Neural crest cell (in vitro differentiated cells): Measurements from ENCODE around the gene XPO1. TPM values are rescaled to one million over a fixed set of nuclear protein-coding genes. Genes with fewer than 3 reads are reported as not detected.

Experiments used
- DNase-seq: peaks from one replicate; pipeline ENCODE4 v3.0.0; 2021; ENCODE audit warnings: low read depth, mixed read lengths, low spot score
- H3K27ac Mint-ChIP-seq: one replicate; pipeline ENCODE4 v1.8.0; 2021; ENCODE audit warnings: mild to moderate bottlenecking, mixed read lengths; ENCODE audit not compliant: unreplicated experiment
- H3K27me3 Mint-ChIP-seq: 2 replicates; pipeline ENCODE4 v1.8.0; 2021; ENCODE audit warnings: low read depth, mild to moderate bottlenecking, mixed read lengths
- H3K36me3 Mint-ChIP-seq: 2 replicates; pipeline ENCODE4 v1.8.0; 2021; ENCODE audit warnings: low read depth, mild to moderate bottlenecking, mixed read lengths
- H3K4me1 Mint-ChIP-seq: 2 replicates; pipeline ENCODE4 v1.8.0; 2021; ENCODE audit warnings: mixed read lengths
- H3K4me3 Mint-ChIP-seq: one replicate; pipeline ENCODE4 v1.8.0; 2021; ENCODE audit warnings: mild to moderate bottlenecking, mixed read lengths
- H3K9me3 Mint-ChIP-seq: 2 replicates; pipeline ENCODE4 v1.8.0; 2021; ENCODE audit warnings: mixed read lengths
- CTCF ChIP-seq: fragments of 200-600 bp; sonication (generic); conservative IDR thresholded peaks from 2 replicates; pipeline ENCODE4 v1.5.0; 2021; ENCODE audit warnings: antibody characterized with exemption, mild to moderate bottlenecking
- total RNA-seq: library from RNA; stranded (reverse); gene quantifications from 2 replicates; pipeline ENCODE4 v1.2.1, GENCODE V29; 2021

XPO1 gene
- total RNA-seq, 1 donor from 2014 or later: 233 TPM

- no peak for DNase-seq
- Mint-ChIP-seq H3K36me3 (no peaks in the 10 kb centered on the region), H3K9me3 (no peaks in the 10 kb centered on the region), H3K27ac (no peak overlapping the region), H3K27me3 (no peaks in the 10 kb centered on the region), H3K4me3 (no peak overlapping the region), H3K4me1 (peaks cover 4% of the 10 kb centered on the region)
- TF ChIP-seq CTCF: no peak
Observed at GRCh38 chr2:61575447-61575859, 37.3 kb upstream of the XPO1 start.

- H3K4me1 Mint-ChIP-seq: no peaks in the 10 kb centered on the region
- DNase-seq: no peak
- H3K9me3 Mint-ChIP-seq: no peaks in the 10 kb centered on the region
- H3K36me3 Mint-ChIP-seq: no peaks in the 10 kb centered on the region
- no peak for TF ChIP-seq CTCF
- no peak overlapping the region for H3K27ac Mint-ChIP-seq
- no peak overlapping the region for H3K4me3 Mint-ChIP-seq
- peaks cover 6% of the 10 kb centered on the region for H3K27me3 Mint-ChIP-seq
Observed at GRCh38 chr2:61566566-61566965, 28.4 kb upstream of the XPO1 start.

GRCh38 chr2:61562615-61563014 is 24.5 kb upstream of the XPO1 start:
- no peak for DNase-seq
- H3K27ac Mint-ChIP-seq: no peak overlapping the region
- no peak for TF ChIP-seq CTCF

GRCh38 chr2:61558160-61558559 is 20.0 kb upstream of the XPO1 start:
- Mint-ChIP-seq H3K27me3 (peaks cover 6% of the 10 kb centered on the region), H3K4me1 (no peaks in the 10 kb centered on the region), H3K36me3 (no peaks in the 10 kb centered on the region), H3K9me3 (no peaks in the 10 kb centered on the region), H3K27ac (no peak overlapping the region), H3K4me3 (no peak overlapping the region)
- no peak for TF ChIP-seq CTCF
- DNase-seq: no peak

More at GRCh38 chr2:61562615-61563014, 24.5 kb upstream of the XPO1 start:
- Mint-ChIP-seq H3K4me3 (no peak overlapping the region), H3K36me3 (no peaks in the 10 kb centered on the region), H3K27me3 (peaks cover 6% of the 10 kb centered on the region), H3K4me1 (no peaks in the 10 kb centered on the region), H3K9me3 (no peaks in the 10 kb centered on the region)

- no peak overlapping the region for H3K27ac Mint-ChIP-seq
Observed at GRCh38 chr2:61557381-61557780, 19.2 kb upstream of the XPO1 start.

More at GRCh38 chr2:61557381-61557780, 19.2 kb upstream of the XPO1 start:
- Mint-ChIP-seq H3K36me3 (no peaks in the 10 kb centered on the region), H3K4me1 (no peaks in the 10 kb centered on the region), H3K4me3 (no peak overlapping the region), H3K27me3 (peaks cover 3% of the 10 kb centered on the region), H3K9me3 (no peaks in the 10 kb centered on the region)
- DNase-seq: no peak
- TF ChIP-seq CTCF: no peak
